SH-SY5Y (cell line): Measurements from ENCODE around the gene LRBA.

ENCODE experiments used
- GATA2 ChIP-seq: IDR thresholded peaks from 2 replicates; pipeline ENCODE4 v1.6.1; 2011; ENCODE audit warnings: mild to moderate bottlenecking, low read depth, low read length
- GATA3 ChIP-seq: IDR thresholded peaks from 2 replicates; pipeline ENCODE4 v1.6.1; 2011; ENCODE audit warnings: low read depth, mild to moderate bottlenecking, low read length, moderate library complexity

Gene LRBA

DNA sequence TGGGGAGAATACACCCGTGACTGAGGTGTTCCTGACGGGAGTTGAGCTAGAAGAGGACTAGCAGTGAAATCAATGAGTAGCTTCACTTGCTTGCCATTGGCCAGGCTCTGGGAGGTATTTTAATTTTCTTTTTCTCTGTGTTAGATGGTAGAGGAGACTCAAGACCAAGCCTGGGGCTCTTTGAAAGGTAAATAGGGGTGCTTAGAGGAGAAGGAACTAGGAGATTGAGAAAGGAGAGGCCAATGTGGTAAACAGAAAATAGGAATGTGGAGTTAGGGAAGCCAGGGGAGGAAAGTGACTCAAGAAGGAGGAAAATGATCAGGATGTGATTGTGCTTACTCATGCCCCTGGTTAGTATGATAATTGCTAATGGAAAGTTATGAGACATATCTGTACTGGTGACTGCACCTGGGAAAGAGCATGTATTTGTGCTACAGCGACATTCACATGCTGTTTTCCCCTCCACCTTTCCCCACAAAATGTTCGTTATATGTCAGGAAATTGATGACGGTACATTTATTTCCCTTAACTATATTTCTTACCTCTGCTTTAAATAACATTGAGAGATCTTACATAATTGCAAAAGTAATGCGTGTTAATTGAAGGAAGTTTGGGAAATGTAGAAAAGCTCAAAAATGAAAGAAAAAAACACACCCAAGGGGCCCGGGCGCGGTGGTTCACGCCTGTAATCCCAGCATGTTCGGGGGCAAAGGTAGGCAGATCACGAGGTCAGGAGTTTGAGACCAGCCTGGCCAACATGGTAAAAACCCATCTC is 16.9 kb upstream of the LRBA start:
- TF ChIP-seq GATA3, result no peak
- TF ChIP-seq GATA2, result no peak

DNA sequence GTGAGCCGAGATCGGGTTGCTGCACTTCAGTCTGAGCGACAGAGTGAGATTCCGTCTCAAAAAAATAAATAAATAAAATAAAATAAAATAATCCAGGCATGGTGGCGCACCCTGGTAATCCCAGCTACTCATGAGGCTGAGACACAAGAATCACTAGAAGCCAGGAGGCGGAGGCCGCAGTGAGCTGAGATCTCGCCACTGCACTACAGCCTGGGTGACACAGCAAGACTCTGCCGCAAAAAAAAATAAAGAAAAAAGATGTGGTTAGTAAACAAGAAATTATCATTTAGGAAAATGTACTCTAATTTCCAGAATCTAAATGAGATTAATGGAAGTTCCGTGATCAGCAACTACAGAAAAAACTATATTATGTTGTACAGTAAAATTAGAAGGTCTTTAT is 14.5 kb upstream of the LRBA start:
- TF ChIP-seq GATA2 (no peak), GATA3 (no peak)

DNA sequence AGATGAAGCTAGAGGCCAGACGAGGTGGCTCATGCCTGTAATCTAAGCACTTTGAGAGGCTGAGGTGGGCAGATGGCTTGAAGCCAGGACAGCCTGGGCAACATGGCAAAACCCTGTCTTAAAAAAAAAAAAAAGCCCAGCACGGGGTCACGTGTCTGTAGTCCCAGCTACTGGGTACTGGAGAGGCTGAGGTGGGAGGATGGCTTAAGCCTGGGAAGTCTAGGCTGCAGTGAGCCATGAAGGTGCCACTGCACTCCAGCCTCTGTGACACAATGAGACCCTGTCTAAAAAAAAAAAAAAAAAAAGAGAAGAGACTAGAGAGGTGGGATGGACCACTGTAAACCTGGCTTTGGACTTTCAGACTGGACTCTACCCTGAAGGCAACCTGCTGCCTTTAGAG is 10.7 kb upstream of the LRBA start:
- no peak for TF ChIP-seq GATA2
- TF ChIP-seq GATA3, result no peak

DNA sequence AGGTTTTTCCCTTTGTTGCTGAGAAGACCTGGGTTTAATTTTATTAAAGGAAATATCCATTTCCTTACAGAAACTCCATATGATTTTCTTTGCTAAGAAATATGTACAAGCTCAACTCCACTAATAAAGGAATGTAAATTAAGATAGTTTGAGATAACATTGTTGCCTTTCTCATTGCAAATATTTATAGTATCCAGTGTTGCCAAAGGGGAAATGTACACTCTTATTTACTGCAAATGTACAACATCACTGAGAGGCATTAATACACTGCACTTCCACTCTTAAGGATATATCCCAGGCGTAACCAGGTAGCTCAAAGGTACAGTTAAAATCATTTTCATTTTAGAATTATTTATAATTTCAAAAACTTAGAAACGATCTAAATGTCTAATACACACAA is 7.5 kb upstream of the LRBA start:
- TF ChIP-seq GATA2 (no peak), GATA3 (no peak)

DNA sequence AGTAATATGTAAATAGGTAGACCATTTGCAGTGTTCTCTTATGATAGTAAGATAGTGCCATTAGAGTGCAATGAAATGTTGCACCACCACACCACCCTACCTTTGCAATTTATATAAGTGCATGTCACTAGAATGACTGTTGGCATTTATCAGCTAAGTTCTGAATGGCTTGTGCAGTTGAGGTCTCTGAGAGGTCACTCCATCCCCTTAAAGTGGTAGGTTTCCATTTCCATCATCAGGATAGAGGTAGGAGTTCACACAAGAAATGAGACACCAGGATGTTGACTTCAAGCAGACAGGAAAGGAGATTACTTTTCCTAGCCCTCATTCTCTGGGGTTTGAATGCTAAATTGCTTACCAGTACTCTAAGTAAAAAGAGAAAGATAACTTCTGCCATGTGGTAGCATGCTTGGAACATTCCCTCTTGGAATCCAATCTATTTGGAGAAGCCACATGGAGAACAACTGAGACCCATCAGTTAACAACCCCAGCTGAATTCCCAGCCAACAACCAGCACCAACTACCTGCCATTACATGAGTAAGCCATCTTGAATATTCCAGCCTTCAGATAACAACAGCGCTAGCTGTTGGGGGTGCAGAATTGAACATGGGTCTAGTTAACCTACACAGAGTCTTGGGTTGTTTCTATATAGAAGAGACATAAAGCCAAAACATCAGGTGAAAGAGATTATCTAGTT is 6.7 kb upstream of the LRBA start:
- TF ChIP-seq GATA3 (no peak), GATA2 (no peak)

DNA sequence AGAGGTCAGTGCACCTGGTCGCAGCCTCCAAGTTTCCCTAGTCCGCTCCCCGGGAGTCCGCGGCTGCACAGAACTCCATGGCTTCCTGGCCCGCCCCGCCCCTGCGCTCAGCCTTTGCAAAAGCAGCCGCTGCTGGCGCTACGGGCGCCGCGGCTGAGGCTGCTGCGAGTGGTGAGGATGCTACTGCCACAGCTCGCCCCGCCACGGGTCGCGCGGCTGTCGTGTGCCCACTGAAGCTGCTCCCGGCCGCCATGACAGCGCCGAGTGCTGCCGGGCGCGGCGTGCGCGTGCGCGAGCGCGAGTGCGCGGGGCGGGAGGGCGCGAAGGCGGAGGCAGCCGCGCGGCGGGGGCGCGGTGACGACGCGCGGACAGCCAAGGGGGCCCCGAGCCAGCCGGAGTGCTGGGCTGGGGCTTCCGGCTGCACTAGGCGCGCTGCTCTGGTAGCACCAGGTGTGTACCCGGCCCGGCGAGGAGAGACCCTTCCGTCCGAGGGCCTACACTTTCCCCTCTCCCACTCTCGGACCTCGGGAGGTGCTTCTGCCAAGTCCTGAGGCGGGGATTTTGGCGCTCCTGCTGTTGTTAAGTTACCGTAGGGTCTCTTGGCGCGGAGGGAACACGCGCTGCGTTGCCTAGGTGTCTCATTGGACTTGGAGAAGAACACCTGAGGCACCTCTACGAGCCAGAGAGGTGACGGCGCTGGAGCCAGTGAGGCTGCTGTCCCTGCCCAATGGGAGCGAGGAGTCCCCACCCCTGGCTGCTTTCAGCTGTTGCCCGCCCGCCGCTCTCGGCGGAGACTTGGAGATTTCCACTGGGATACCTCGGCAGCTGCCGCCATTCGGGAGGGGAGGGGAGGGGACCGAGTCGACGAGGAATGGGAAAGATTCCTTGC is 619 bp upstream of the LRBA start:
- TF ChIP-seq GATA2 (no peak), GATA3 (no peak)

DNA sequence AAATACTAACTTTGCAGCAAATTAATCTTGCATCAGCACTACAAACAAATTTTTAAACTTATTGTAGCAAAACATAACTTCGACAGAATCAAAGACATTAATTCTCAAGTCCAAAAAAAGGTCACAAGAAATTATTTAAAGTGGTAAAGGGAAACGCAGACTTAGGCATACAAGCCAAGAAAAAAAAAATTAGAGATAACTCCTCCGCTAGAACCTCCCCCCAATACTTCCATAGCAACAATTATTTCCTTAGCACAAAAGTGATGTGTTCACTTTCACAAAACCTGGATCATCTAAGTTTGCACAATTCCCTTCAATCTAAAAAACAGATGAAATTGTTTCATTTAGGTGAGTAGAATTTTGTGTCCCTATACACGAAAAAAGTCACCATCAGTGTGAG is 1.1 kb downstream of the LRBA start:
- TF ChIP-seq GATA3, result no peak
- no peak for TF ChIP-seq GATA2

DNA sequence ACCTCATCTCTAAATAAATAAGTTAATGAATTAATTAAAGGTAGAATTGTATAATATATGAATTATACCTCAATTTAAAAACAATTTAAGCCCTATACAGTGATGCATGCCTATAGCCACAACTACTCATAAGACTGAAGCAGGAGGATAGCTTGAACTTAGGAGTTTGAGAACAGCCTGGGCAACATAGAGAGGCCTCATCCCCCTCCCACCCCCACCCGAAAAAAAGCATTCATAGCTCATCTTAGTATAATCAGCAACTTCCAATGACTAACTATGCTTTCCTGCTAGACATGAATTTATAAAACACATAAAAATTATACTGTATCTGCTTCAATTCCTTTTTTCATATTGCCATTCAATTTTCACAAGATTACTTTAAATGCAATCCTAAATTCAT is 1.6 kb downstream of the LRBA start:
- no peak for TF ChIP-seq GATA2
- TF ChIP-seq GATA3, result no peak

DNA sequence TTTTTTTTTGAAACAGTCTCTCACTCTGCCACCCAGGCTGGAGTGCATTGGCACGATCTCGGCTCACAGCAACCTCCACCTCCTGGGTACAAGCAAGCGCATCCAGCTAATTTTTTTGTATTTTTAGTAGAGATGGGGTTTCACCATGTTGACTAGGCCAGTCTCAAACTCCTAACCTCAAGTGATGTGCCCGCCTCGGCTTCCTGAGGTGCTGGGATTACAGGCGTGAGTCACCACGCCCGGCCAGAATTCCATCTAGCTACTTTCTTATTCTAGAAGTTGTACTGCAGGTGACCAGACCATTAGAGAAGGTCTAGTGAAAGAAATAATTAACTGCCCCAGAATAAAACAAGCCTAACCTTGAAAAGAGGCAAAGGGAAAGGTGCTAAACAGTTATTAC is 2.3 kb downstream of the LRBA start:
- TF ChIP-seq GATA2 (no peak), GATA3 (no peak)

DNA sequence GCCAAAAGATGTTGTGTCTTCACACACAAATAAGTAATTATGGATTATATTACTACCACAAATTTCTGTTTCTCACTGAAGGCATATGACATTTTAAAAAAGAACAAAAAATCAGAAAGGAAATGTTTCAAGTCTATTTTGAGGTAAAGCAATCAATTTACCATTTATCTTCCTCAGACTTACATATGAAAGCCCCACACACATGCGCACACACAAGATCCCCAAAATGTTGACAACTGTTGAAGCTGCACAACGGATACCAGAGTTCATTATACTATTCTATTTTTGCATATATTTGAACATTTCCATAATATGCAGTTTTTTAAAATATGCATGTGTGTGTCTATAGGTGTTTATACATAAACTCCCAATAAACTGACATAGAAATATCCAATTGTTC is 2.7 kb downstream of the LRBA start:
- TF ChIP-seq GATA2, result no peak
- TF ChIP-seq GATA3, result no peak

DNA sequence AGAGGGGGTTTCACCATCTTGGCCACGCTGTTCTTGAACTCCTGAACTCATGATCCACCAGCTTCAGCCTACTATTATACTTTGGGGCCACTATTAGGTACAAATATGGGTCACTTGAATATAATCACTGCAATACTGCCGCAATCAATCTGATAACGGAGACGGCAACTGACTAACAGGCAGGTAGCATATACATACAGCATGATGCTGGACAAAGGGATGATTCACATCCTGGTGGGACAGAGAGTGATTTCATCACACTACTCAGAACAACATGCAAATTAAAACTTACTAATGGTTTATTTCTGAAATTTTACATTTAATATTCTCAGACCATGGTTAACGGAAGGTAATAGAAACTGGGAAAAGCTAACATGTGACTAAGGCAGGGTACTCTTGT is 10.9 kb downstream of the LRBA start:
- TF ChIP-seq GATA3 (no peak), GATA2 (no peak)

DNA sequence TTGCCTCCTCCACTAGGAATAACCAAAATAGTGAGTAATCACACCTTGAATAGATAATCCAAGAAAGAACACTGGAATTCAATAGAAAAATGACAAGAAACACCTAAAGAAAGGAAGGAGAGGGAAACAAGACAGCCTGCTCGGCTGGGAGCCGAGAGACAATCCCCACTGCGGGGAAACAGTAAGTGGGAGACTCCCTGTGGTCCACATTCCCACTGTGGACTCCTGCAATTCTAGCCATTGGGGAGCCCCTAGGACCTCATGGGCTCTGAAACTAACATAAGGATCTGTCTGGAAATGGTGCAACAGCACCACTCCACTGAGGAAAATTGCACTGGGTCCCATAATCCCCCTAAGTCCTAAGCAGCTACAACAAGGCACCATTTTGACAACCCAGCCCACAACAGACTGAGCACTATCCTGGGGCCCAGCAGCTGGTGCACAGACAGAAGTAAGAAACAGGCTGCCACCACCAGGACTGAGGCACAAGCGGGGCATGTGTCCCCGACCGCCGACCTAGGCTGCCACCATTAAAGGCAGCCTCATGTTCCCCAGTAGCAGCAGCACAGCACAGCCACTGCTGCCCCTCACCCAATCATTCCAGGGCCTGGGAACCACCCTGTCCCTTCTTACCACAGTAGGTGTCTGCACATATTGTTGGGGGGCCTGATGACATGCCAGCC is 14.2 kb downstream of the LRBA start:
- no peak for TF ChIP-seq GATA3
- TF ChIP-seq GATA2, result no peak

DNA sequence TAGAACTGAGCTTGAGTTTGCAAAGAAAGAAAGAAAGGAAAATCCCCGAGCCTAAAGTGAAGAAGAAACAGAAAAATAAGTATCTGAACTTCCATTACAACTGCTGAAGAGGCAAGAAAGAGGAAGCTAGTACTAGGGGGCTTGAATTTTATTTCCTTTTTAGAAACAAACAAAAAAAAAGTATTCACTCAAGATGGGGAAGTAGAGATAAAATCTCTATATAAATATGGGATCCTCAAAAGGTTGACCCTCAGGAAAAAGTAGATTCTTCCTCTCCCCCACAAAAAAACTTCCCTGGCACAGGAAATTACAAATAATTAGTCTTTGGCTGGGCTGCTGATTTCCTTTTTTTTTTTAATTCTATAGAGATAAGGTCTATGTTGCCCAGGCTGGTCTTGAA is 16.0 kb downstream of the LRBA start:
- no peak for TF ChIP-seq GATA2
- TF ChIP-seq GATA3, result no peak

DNA sequence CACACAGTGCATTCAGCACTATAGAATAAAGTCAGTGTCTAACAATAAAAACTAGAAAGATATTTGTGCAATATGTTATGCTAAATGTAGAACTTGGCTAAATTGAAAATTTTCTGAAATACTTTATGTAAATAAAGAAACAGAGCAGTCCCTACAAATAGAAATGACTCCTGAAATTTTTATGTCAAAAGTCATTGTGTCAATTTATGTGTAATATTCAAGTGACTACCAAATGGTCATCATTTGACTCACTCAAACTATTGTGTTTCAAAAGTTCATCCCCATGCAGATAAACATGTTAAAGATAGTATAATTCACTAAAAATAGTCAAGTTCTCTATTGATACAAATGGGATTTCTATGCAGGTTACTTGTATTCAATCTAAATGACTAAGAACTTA is 17.9 kb downstream of the LRBA start:
- TF ChIP-seq GATA3 (no peak), GATA2 (no peak)
